Keratinocyte (primary cell): ENCODE results near the gene GALNT9.
"Not testable (repeated sequence)": the region's sequence is repeated elsewhere in the genome, so short reads cannot be mapped to it uniquely, and the experiment has no call there.

Source experiments
- EZH2 ChIP-seq: IDR thresholded peaks from one replicate; pipeline ENCODE4 v1.6.1; 2012; ENCODE audit warnings: inconsistent platforms, mild to moderate bottlenecking, low read length, moderate library complexity
- TF ChIP-seq, protein P1 (sequence below), 3 experiments: IDR thresholded peaks in 1 of 3; conservative IDR thresholded peaks in 1 of 3; optimal IDR thresholded peaks in 1 of 3; 2 replicates in 2 of 3; 3 replicates in 1 of 3; pipeline versions ENCODE3 to v1.5.1; 2011; ENCODE audit warnings: low read length in 3 of 3, mild to moderate bottlenecking in 3 of 3, moderate library complexity in 2 of 3, control low read depth in 1 of 3, inconsistent platforms in 1 of 3; ENCODE audit not compliant: insufficient read depth in 2 of 3; ENCODE audit errors: extremely low read depth in 1 of 3

DNA sequence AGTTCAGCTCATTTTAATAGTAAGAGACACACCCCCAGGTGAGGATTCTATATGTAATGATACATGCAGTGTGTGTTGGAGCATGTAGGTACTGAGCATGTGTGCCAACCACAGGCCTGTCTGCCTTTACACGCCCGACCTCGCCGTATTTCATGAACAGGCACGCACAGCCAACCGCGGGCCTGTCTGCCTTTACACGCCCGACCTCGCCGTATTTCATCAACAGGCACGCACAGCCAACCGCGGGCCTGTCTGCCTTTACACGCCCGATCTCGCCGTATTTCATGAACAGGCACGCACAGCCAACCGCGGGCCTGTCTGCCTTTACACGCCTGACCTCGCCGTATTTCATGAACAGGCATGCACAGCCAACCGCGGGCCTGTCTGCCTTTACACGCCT, 63.6 kb downstream of the GALNT9 start:
- TF ChIP-seq, protein P1, sequence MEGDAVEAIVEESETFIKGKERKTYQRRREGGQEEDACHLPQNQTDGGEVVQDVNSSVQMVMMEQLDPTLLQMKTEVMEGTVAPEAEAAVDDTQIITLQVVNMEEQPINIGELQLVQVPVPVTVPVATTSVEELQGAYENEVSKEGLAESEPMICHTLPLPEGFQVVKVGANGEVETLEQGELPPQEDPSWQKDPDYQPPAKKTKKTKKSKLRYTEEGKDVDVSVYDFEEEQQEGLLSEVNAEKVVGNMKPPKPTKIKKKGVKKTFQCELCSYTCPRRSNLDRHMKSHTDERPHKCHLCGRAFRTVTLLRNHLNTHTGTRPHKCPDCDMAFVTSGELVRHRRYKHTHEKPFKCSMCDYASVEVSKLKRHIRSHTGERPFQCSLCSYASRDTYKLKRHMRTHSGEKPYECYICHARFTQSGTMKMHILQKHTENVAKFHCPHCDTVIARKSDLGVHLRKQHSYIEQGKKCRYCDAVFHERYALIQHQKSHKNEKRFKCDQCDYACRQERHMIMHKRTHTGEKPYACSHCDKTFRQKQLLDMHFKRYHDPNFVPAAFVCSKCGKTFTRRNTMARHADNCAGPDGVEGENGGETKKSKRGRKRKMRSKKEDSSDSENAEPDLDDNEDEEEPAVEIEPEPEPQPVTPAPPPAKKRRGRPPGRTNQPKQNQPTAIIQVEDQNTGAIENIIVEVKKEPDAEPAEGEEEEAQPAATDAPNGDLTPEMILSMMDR (optimal IDR thresholded peaks at IDR 0.05 in 1 of 3, IDR thresholded peaks at IDR 0.05 in 1 of 3, conservative IDR thresholded peaks at IDR 0.05 in 1 of 3; ENCODE audit: extremely low read depth in 1 of 3, insufficient read depth in 2 of 3, low read length in 3 of 3), result not testable (repeated sequence)
- not testable (repeated sequence) for TF ChIP-seq EZH2
